ENCODE data around the gene GPR87.

Gene GPR87

GRCh38 chr3:151303751-151304150 lies 12.9 kb downstream of the GPR87 start:
- TF ChIP-seq CTCF (IDR thresholded peaks at IDR 0.05; ENCODE audit: low read depth, low read length), result no peak

GRCh38 chr3:151301787-151302186 lies 14.8 kb downstream of the GPR87 start:
- H3K4me3 ChIP-seq (ENCODE audit: low read depth, low read length), result no peak overlapping the region
- TF ChIP-seq CTCF (IDR thresholded peaks at IDR 0.05; ENCODE audit: low read depth, low read length), result no peak

More at GRCh38 chr3:151303751-151304150, 12.9 kb downstream of the GPR87 start:
- H3K4me3 ChIP-seq (ENCODE audit: low read depth, low read length), result no peak overlapping the region

GRCh38 chr3:151300539-151300938 lies 16.1 kb downstream of the GPR87 start:
- no peak overlapping the region for H3K4me3 ChIP-seq (ENCODE audit: low read depth, low read length)
- no peak for TF ChIP-seq CTCF (IDR thresholded peaks at IDR 0.05; ENCODE audit: low read depth, low read length)

GRCh38 chr3:151299006-151299405 lies 17.6 kb downstream of the GPR87 start:
- no peak overlapping the region for H3K4me3 ChIP-seq (ENCODE audit: low read depth, low read length)
- no peak for TF ChIP-seq CTCF (IDR thresholded peaks at IDR 0.05; ENCODE audit: low read depth, low read length)

- no peak overlapping the region for H3K4me3 ChIP-seq (ENCODE audit: low read depth, low read length)
- TF ChIP-seq CTCF (IDR thresholded peaks at IDR 0.05; ENCODE audit: low read depth, low read length), result no peak
Measured at GRCh38 chr3:151297429-151297828, 19.2 kb downstream of the GPR87 start.

- TF ChIP-seq CTCF (IDR thresholded peaks at IDR 0.05; ENCODE audit: low read depth, low read length), result no peak
- no peak overlapping the region for H3K4me3 ChIP-seq (ENCODE audit: low read depth, low read length)
Measured at GRCh38 chr3:151296226-151296625, 20.4 kb downstream of the GPR87 start.

- H3K4me3 ChIP-seq (ENCODE audit: low read depth, low read length), result no peak overlapping the region
- no peak for TF ChIP-seq CTCF (IDR thresholded peaks at IDR 0.05; ENCODE audit: low read depth, low read length)
Measured at GRCh38 chr3:151293127-151293526, 23.5 kb downstream of the GPR87 start.

Data from WI38 (cell line).